ENCODE data around the gene BCAR3.

Gene BCAR3

GRCh38 chr1:93705892-93706500, 24.4 kb upstream of the BCAR3 start (continued):
- TF ChIP-seq SALL2 (tag by site-specific recombination; IDR thresholded peaks at IDR 0.05; ENCODE audit: borderline replicate concordance), result no peak

GRCh38 chr1:93704052-93704451, 22.4 kb upstream of the BCAR3 start:
- H3K27ac ChIP-seq (ENCODE audit: extremely low read depth, low read depth, low read length), result no peak overlapping the region
- CTCF ChIA-PET, result no interaction called here
- H3K4me1 ChIP-seq (ENCODE audit: control insufficient read depth, insufficient read depth, low read length), result 0 out of 2 replicates have a peak, but pooled peaks cover under 1% of the 10 kb centered on the region
- no peaks in the 10 kb centered on the region for H3K36me3 ChIP-seq (ENCODE audit: control insufficient read depth in 2 of 2, insufficient read depth in 1 of 2, low read length in 2 of 2)
- H3K9me3 ChIP-seq (ENCODE audit: control insufficient read depth, insufficient read depth, low read depth, low read length), result no peaks in the 10 kb centered on the region
- TF ChIP-seq ZNF510 (tag by site-specific recombination; IDR thresholded peaks at IDR 0.05; ENCODE audit: insufficient replicate concordance) (no peak), ZNF324 (tag by site-specific recombination; IDR thresholded peaks at IDR 0.05) (no peak), ZNF529 (tag by site-specific recombination; IDR thresholded peaks at IDR 0.05; ENCODE audit: insufficient replicate concordance) (no peak), ZNF837 (tag by site-specific recombination; IDR thresholded peaks at IDR 0.05) (no peak), ZFHX2 (tag by site-specific recombination; conservative IDR thresholded peaks at IDR 0.05) (peak; percentile 75), ZNF138 (tag by site-specific recombination; IDR thresholded peaks at IDR 0.05; ENCODE audit: borderline replicate concordance) (no peak), EGR2 (tag by site-specific recombination; IDR thresholded peaks at IDR 0.05; ENCODE audit: low read depth) (peak; percentile 25; the same call in 1 of the 2 replicates), TSHZ1 (tag by site-specific recombination; IDR thresholded peaks at IDR 0.05; ENCODE audit: borderline replicate concordance) (no peak)
- POLR2A ChIA-PET, result no interaction called here
- no peak overlapping the region for H3K4me3 ChIP-seq (ENCODE audit: low read depth, low read length)

- Histone ChIP-seq H3K4me1 (ENCODE audit: control insufficient read depth, insufficient read depth, low read length) (no peaks in the 10 kb centered on the region), H3K36me3 (ENCODE audit: control insufficient read depth in 2 of 2, insufficient read depth in 1 of 2, low read length in 2 of 2) (no peaks in the 10 kb centered on the region), H3K9me3 (ENCODE audit: control insufficient read depth, insufficient read depth, low read depth, low read length) (no peaks in the 10 kb centered on the region), H3K4me3 (ENCODE audit: low read depth, low read length) (no peak overlapping the region), H3K27ac (ENCODE audit: extremely low read depth, low read depth, low read length) (no peak overlapping the region)
- CTCF ChIA-PET, result no interaction called here
- POLR2A ChIA-PET, result no interaction called here
- TF ChIP-seq ZNF530 (tag by site-specific recombination; IDR thresholded peaks at IDR 0.05; ENCODE audit: low read depth) (no peak), WT1 (tag by site-specific recombination; IDR thresholded peaks at IDR 0.05) (no peak), ZNF596 (tag by site-specific recombination; IDR thresholded peaks at IDR 0.05) (no peak), ZNF223 (tag by site-specific recombination; IDR thresholded peaks at IDR 0.05) (no peak), ZNF391 (tag by site-specific recombination; IDR thresholded peaks at IDR 0.05; ENCODE audit: borderline replicate concordance, low read depth) (no peak), PRDM1 (tag by site-specific recombination; IDR thresholded peaks at IDR 0.05) (no peak), MEIS1 (CRISPR knock-in tag; IDR thresholded peaks at IDR 0.05; ENCODE audit: borderline replicate concordance) (no peak), ZNF16 (tag by site-specific recombination; IDR thresholded peaks at IDR 0.05; ENCODE audit: low read depth) (no peak), ZNF366 (tag by site-specific recombination; conservative IDR thresholded peaks at IDR 0.05) (no peak), ZNF394 (tag by site-specific recombination; IDR thresholded peaks at IDR 0.05; ENCODE audit: borderline replicate concordance) (no peak), ZNF169 (tag by site-specific recombination; IDR thresholded peaks at IDR 0.05) (no peak), ZNF37A (tag by site-specific recombination; IDR thresholded peaks at IDR 0.05) (no peak), ZNF701 (tag by site-specific recombination; IDR thresholded peaks at IDR 0.05) (no peak), ZNF146 (tag by site-specific recombination; IDR thresholded peaks at IDR 0.05) (no peak), ZNF423 (tag by site-specific recombination; IDR thresholded peaks at IDR 0.05) (no peak), AEBP2 (tag by site-specific recombination; IDR thresholded peaks at IDR 0.05; ENCODE audit: borderline replicate concordance) (no peak)
These were observed 22.0 kb upstream of the BCAR3 start for GRCh38 chr1:93703643-93704042.
